NCI-H774 (cell line): ENCODE measurements around the gene FAM241B.

ENCODE experiments used
- DNase-seq: peaks from one replicate; lab custom pipeline; 2025; lab: John Stamatoyannopoulos, UW

Gene FAM241B

GRCh38 chr10:69629897-69630650 lies at the start of gene FAM241B:
Gene FAM241B (plus strand): TSS chr10:69630247. CDS start chr10:69631744, 1,497 bp downstream.
- peak; percentile 76 for DNase-seq

- no peak for DNase-seq
These were observed 49.6 kb upstream of the FAM241B start for GRCh38 chr10:69580435-69580834.

- no peak for DNase-seq
These were observed 46.9 kb upstream of the FAM241B start for GRCh38 chr10:69583106-69583505.

GRCh38 chr10:69584624-69585023 lies 45.4 kb upstream of the FAM241B start:
- no peak for DNase-seq

GRCh38 chr10:69588358-69588757 lies 41.7 kb upstream of the FAM241B start:
- DNase-seq = no peak

GRCh38 chr10:69600761-69601330 lies 29.2 kb upstream of the FAM241B start:
- DNase-seq = no peak

GRCh38 chr10:69609077-69609476 lies 21.0 kb upstream of the FAM241B start:
- DNase-seq = no peak

GRCh38 chr10:69612760-69613159 lies 17.3 kb upstream of the FAM241B start:
- no peak for DNase-seq

GRCh38 chr10:69614130-69614529 lies 15.9 kb upstream of the FAM241B start:
- DNase-seq = no peak

GRCh38 chr10:69616358-69616757 lies 13.7 kb upstream of the FAM241B start:
- no peak for DNase-seq

- no peak for DNase-seq
These were observed 11.3 kb upstream of the FAM241B start for GRCh38 chr10:69618746-69619145.

GRCh38 chr10:69619626-69620025 lies 10.4 kb upstream of the FAM241B start:
- no peak for DNase-seq

GRCh38 chr10:69620625-69621024 lies 9.4 kb upstream of the FAM241B start:
- no peak for DNase-seq

- no peak for DNase-seq
These were observed 5.7 kb upstream of the FAM241B start for GRCh38 chr10:69624245-69624786.

- DNase-seq = no peak
These were observed 3.2 kb upstream of the FAM241B start for GRCh38 chr10:69626826-69627225.

- DNase-seq = no peak
These were observed 1.2 kb upstream of the FAM241B start for GRCh38 chr10:69628891-69629290.

- DNase-seq = no peak
These were observed 539 bp upstream of the FAM241B start for GRCh38 chr10:69629519-69629896.

GRCh38 chr10:69630651-69631400 lies 779 bp downstream of the FAM241B start:
- no peak for DNase-seq

GRCh38 chr10:69631566-69631965 lies 1.5 kb downstream of the FAM241B start:
- DNase-seq = no peak

GRCh38 chr10:69632516-69633199 lies 2.6 kb downstream of the FAM241B start:
- no peak for DNase-seq

- no peak for DNase-seq
These were observed 3.9 kb downstream of the FAM241B start for GRCh38 chr10:69633673-69634635.
